HepG2 (cell line): ENCODE measurements around the gene TMX4. TPM values are rescaled to one million over a fixed set of nuclear protein-coding genes. Genes with fewer than 3 reads are reported as not detected.

Experiments used
- ATAC-seq: fragments of 200-7000 bp; cut with Tn5 transposase; 3 replicates; pipeline ENCODE4 v1.9.1; 2020; ENCODE audit warnings: mild to moderate bottlenecking, moderate library complexity
- BruUV-seq: library from RNA; stranded (reverse); fragments of 400-500 nt; replicated peaks from 2 replicates; lab custom pipeline; 2021; lab: Mats Ljungman, UMichigan
- CTCF ChIA-PET: fragments of 300-600 bp; formaldehyde crosslinking; extraction: SDS; loops from one replicate; lab custom pipeline; 2021; ENCODE audit warnings: low total read pairs, inconsistent platforms, low intra/inter-chr PET ratio; lab: Yijun Ruan, JAX
- POLR2A ChIA-PET: fragments of 350-600 bp; sonication (Branson Sonifier 250); formaldehyde crosslinking; loops from one replicate; lab custom pipeline; 2020; ENCODE audit warnings: antibody characterized with exemption, inconsistent platforms; lab: Yijun Ruan, JAX
- DNase-seq: peaks from one replicate; pipeline ENCODE4 v3.0.0-alpha.2; 2015; ENCODE audit warnings: low spot score
- FAIRE-seq: peaks from 3 replicates; lab custom pipeline; 2011; peaks lifted over from hg19 to GRCh38; lab: Jason Lieb, UNC
- H2AFZ ChIP-seq: one replicate; pipeline ENCODE4 v1.6.1; 2011; ENCODE audit warnings: low read length, inconsistent platforms
- H3K27ac ChIP-seq: fragments of 300-600 bp; 3 replicates; pipeline ENCODE4 v1.8.0; 2011; ENCODE audit warnings: mixed run types, mild to moderate bottlenecking, mixed read lengths, low read length, inconsistent platforms; ENCODE audit not compliant: insufficient read depth; ENCODE audit errors: extremely low read length
- H3K27me3 ChIP-seq, 2 experiments: fragments of 200-600 bp in 1 of 2; 2 replicates in 1 of 2; 3 replicates in 1 of 2; pipeline versions ENCODE4 v1.6.0 to v1.8.0; 2011; ENCODE audit warnings: low read length in 2 of 2, mild to moderate bottlenecking in 2 of 2, moderate library complexity in 2 of 2, inconsistent platforms in 1 of 2; ENCODE audit not compliant: insufficient read depth in 2 of 2, control insufficient read depth in 1 of 2
- H3K36me3 ChIP-seq, 2 experiments: fragments of 200-600 bp in 1 of 2; replicated peaks in 1 of 2; 2 replicates in 1 of 2; 3 replicates in 1 of 2; pipeline versions ENCODE4 v1.5.1 to v1.8.0; 2011; ENCODE audit warnings: low read length in 2 of 2, inconsistent platforms in 1 of 2; ENCODE audit not compliant: insufficient read depth in 2 of 2, control insufficient read depth in 1 of 2
- H3K4me1 ChIP-seq: 2 replicates; pipeline ENCODE4 v1.5.1; 2012; ENCODE audit warnings: low read length, inconsistent platforms; ENCODE audit not compliant: insufficient read depth
- H3K4me2 ChIP-seq: 2 replicates; pipeline ENCODE4 v1.6.0; 2011; ENCODE audit warnings: low read depth, low read length, inconsistent platforms
- H3K4me3 ChIP-seq, 3 experiments: fragments of 200-600 bp in 1 of 3; sonication (generic), shearing (Covaris generic) in 1 of 3; replicated peaks in 1 of 3; 2 replicates each; pipeline ENCODE4 v1.5.1; 2011 to 2016; ENCODE audit warnings: low read length in 3 of 3, inconsistent platforms in 2 of 3, low read depth in 2 of 3, mild to moderate bottlenecking in 2 of 3, control low read depth in 1 of 3, mixed read lengths in 1 of 3; ENCODE audit not compliant: insufficient read depth in 1 of 3
- H3K79me2 ChIP-seq: one replicate; pipeline ENCODE4 v1.6.1; 2011; ENCODE audit warnings: low read length, inconsistent platforms; ENCODE audit not compliant: insufficient read depth
- H3K9ac ChIP-seq: 2 replicates; pipeline ENCODE4 v1.6.0; 2011; ENCODE audit warnings: mild to moderate bottlenecking, low read depth, low read length, inconsistent platforms; ENCODE audit not compliant: insufficient read depth
- H3K9me3 ChIP-seq: 2 replicates; pipeline ENCODE4 v1.5.1; 2012; ENCODE audit warnings: mild to moderate bottlenecking, low read length
- H4K20me1 ChIP-seq: 2 replicates; pipeline ENCODE4 v1.6.0; 2011; ENCODE audit warnings: inconsistent platforms, mild to moderate bottlenecking, low read length, moderate library complexity; ENCODE audit not compliant: insufficient read depth
- ATF7 ChIP-seq, 2 experiments: fragments of 450-650 bp in 1 of 2; sonication (generic) in 1 of 2; formaldehyde crosslinking in 1 of 2; IDR thresholded peaks; 2 replicates each; pipeline versions ENCODE4 v1.4.0 to v1.6.1; 2016 to 2020; ENCODE audit warnings: antibody characterized with exemption in 1 of 2, mild to moderate bottlenecking in 1 of 2, missing genetic modification reagents in 1 of 2
- CBFB ChIP-seq: sonication (generic); formaldehyde crosslinking; IDR thresholded peaks from 2 replicates; pipeline ENCODE4 v1.4.0; 2020; ENCODE audit warnings: missing genetic modification reagents
- CHD4 ChIP-seq: fragments of 200-600 bp; sonication (generic); IDR thresholded peaks from 2 replicates; pipeline ENCODE4 v1.7.0; 2017; ENCODE audit warnings: mild to moderate bottlenecking, low read length, borderline replicate concordance
- KAT2B ChIP-seq: fragments of 150-350 bp; IDR thresholded peaks from 2 replicates; pipeline ENCODE4 v1.6.1; 2014; ENCODE audit warnings: low read depth, low read length, borderline replicate concordance
- KDM3A ChIP-seq: IDR thresholded peaks from 2 replicates; pipeline ENCODE4 v1.6.1; 2018; ENCODE audit warnings: low read depth, missing compliant biosample characterization
- MIXL1 ChIP-seq: IDR thresholded peaks from 2 replicates; pipeline ENCODE4 v1.6.1; 2016
- PHF21A ChIP-seq: sonication (generic); formaldehyde crosslinking; IDR thresholded peaks from 2 replicates; pipeline ENCODE4 v1.5.0; 2020; ENCODE audit warnings: mild to moderate bottlenecking, missing genetic modification reagents
- REXO4 ChIP-seq: sonication (generic); formaldehyde crosslinking; IDR thresholded peaks from 2 replicates; pipeline ENCODE4 v1.8.0; 2022; ENCODE audit warnings: missing genetic modification reagents, mild to moderate bottlenecking, borderline replicate concordance
- SAFB2 ChIP-seq: sonication (generic); formaldehyde crosslinking; IDR thresholded peaks from 2 replicates; pipeline ENCODE4 v1.5.1; 2020; ENCODE audit warnings: missing genetic modification reagents, low read depth, mild to moderate bottlenecking, borderline replicate concordance
- SNAI1 ChIP-seq: sonication (generic); formaldehyde crosslinking; IDR thresholded peaks from 2 replicates; pipeline ENCODE4 v1.5.0; 2020; ENCODE audit warnings: mild to moderate bottlenecking, missing genetic modification reagents, borderline replicate concordance
- SYNCRIP ChIP-seq: fragments of 200-400 bp; formaldehyde crosslinking; IDR thresholded peaks from 2 replicates; pipeline ENCODE4 v1.6.1; 2018; ENCODE audit warnings: mild to moderate bottlenecking, low read depth, low read length; ENCODE audit not compliant: insufficient read depth
- ZNF253 ChIP-seq: sonication (generic); formaldehyde crosslinking; IDR thresholded peaks from 2 replicates; pipeline ENCODE4 v1.8.0; 2022; ENCODE audit warnings: mild to moderate bottlenecking, missing genetic modification reagents, borderline replicate concordance
- ZNF350 ChIP-seq: sonication (generic); formaldehyde crosslinking; IDR thresholded peaks from 2 replicates; pipeline ENCODE4 v1.4.0; 2020; ENCODE audit warnings: mild to moderate bottlenecking, low read depth, missing genetic modification reagents, borderline replicate concordance
- ZNF615 ChIP-seq: sonication (generic); formaldehyde crosslinking; IDR thresholded peaks from 2 replicates; pipeline ENCODE4 v1.5.0; 2020; ENCODE audit warnings: mild to moderate bottlenecking, missing genetic modification reagents, borderline replicate concordance
- ZNF7 ChIP-seq: IDR thresholded peaks from 2 replicates; pipeline ENCODE4 v1.6.1; 2016; ENCODE audit warnings: missing biosample characterization, missing genetic modification reagents
- WGBS: methylation state at CpG from one replicate; pipeline ENCODE4 v1.1.6; 2017; ENCODE audit warnings: low lambda C conversion rate; 5-methylcytosine and 5-hydroxymethylcytosine counted together
- in situ Hi-C: cut with HindIII; loops from 2 replicates; pipeline ENCODE4 v1.10.0; 2017; ENCODE audit warnings: low pct_unique_long_range_greater_than_20kb; ENCODE audit not compliant: extremely low pct_ligation_motif_present
- intact Hi-C: fragments of 100-400 bp; cut with micrococcal nuclease; formaldehyde crosslinking; loops from one replicate; pipeline ENCODE4 v1.10.0; 2022; ENCODE audit not compliant: unreplicated experiment
- polyA plus RNA-seq, 8 experiments: library from polyadenylated mRNA; depleted of rRNA in 3 of 8; stranded (reverse) in 7 of 8; unstranded in 1 of 8; fragments of >200 nt; fragmentation: Illumina TruSeq in 4 of 8; extraction: Trizol in 4 of 8; gene quantifications; 2 replicates each; pipeline versions ENCODE4 v1.2.1 to v1.2.3, GENCODE V29; 2011 to 2016; ENCODE audit warnings: low read depth in 4 of 8, missing spikeins in 1 of 8, mixed read lengths in 1 of 8; ENCODE audit not compliant: insufficient read depth in 1 of 8
- total RNA-seq, 5 experiments: library from RNA; depleted of rRNA; stranded (reverse); fragments of >200 nt; fragmentation: Illumina TruSeq; extraction: Trizol; gene quantifications; 2 replicates each; pipeline ENCODE4 v1.2.3, GENCODE V29; 2016; ENCODE audit warnings: low read depth in 1 of 5
- TF ChIP-seq, protein P1 (sequence below): sonication (generic); formaldehyde crosslinking; IDR thresholded peaks from 2 replicates; pipeline ENCODE4 v1.5.0; 2020; ENCODE audit warnings: mild to moderate bottlenecking, missing genetic modification reagents, borderline replicate concordance

TMX4 gene
- total and polyA plus RNA-seq, 2 of the 13 experiments (the other 11 are each of a cell fraction or from before 2014, with no cell fraction given), result 7.6 to 21.4 TPM

DNA sequence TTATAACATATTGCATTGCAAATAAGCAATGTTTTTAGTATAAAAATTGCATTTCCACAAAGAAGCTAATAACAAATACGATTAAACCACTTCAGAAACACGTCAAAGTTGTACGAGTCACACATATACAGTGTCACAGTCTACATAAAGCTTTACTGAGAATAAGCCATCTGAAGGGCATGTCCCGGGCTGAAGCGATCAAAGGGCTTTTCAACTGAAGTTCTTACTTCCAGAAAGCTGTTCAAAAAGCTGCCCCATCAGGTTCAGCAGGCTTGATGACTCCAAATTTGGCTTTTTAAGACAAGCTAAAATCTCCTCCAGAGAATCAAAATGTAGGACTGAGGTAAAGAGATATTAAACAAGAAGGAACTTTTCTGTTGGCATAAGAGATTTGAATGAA, 41.9 kb downstream of the TMX4 start:
- intact Hi-C loops (no loop called here), in situ Hi-C loops (loop anchor here (5.0 kb wide), 1 partner anchor 745 kb away; no protein-coding TSS in a partner anchor)
- H3K4me1 ChIP-seq, result peaks cover 27% of the 10 kb centered on the region
- no peak overlapping the region for H3K4me3 ChIP-seq
- H3K36me3 ChIP-seq, result no peaks in the 10 kb centered on the region; a peak in 1 of 5 replicates
- FAIRE-seq, result no peak
- WGBS, result 88% methylated on average over 5 of the region's 5 CpGs
- no peak for ATAC-seq
- no peaks in the 10 kb centered on the region for H3K79me2 ChIP-seq
- BruUV-seq, result no TSS peak
- H3K4me2 ChIP-seq, result no peak overlapping the region
- ChIA-PET CTCF (no interaction called here), POLR2A (no interaction called here)
- no peak overlapping the region for H3K27ac ChIP-seq
- TF ChIP-seq MIXL1 (CRISPR knock-in tag) (no peak), SAFB2 (no peak), ZNF7 (CRISPR knock-in tag) (no peak), CBFB (CRISPR knock-in tag) (no peak), ZNF350 (CRISPR knock-in tag) (no peak), ZNF615 (CRISPR knock-in tag) (no peak), SNAI1 (CRISPR knock-in tag) (no peak), CHD4 (no peak), PHF21A (CRISPR knock-in tag) (no peak), KDM3A (CRISPR knock-in tag) (no peak), REXO4 (CRISPR knock-in tag) (no peak), KAT2B (no peak), ATF7 (IDR thresholded peaks at IDR 0.05) (no peak), ATF7 (CRISPR knock-in tag; IDR thresholded peaks at IDR 0.05) (no peak), SYNCRIP (no peak), ZNF253 (no peak)
- TF ChIP-seq, protein P1, sequence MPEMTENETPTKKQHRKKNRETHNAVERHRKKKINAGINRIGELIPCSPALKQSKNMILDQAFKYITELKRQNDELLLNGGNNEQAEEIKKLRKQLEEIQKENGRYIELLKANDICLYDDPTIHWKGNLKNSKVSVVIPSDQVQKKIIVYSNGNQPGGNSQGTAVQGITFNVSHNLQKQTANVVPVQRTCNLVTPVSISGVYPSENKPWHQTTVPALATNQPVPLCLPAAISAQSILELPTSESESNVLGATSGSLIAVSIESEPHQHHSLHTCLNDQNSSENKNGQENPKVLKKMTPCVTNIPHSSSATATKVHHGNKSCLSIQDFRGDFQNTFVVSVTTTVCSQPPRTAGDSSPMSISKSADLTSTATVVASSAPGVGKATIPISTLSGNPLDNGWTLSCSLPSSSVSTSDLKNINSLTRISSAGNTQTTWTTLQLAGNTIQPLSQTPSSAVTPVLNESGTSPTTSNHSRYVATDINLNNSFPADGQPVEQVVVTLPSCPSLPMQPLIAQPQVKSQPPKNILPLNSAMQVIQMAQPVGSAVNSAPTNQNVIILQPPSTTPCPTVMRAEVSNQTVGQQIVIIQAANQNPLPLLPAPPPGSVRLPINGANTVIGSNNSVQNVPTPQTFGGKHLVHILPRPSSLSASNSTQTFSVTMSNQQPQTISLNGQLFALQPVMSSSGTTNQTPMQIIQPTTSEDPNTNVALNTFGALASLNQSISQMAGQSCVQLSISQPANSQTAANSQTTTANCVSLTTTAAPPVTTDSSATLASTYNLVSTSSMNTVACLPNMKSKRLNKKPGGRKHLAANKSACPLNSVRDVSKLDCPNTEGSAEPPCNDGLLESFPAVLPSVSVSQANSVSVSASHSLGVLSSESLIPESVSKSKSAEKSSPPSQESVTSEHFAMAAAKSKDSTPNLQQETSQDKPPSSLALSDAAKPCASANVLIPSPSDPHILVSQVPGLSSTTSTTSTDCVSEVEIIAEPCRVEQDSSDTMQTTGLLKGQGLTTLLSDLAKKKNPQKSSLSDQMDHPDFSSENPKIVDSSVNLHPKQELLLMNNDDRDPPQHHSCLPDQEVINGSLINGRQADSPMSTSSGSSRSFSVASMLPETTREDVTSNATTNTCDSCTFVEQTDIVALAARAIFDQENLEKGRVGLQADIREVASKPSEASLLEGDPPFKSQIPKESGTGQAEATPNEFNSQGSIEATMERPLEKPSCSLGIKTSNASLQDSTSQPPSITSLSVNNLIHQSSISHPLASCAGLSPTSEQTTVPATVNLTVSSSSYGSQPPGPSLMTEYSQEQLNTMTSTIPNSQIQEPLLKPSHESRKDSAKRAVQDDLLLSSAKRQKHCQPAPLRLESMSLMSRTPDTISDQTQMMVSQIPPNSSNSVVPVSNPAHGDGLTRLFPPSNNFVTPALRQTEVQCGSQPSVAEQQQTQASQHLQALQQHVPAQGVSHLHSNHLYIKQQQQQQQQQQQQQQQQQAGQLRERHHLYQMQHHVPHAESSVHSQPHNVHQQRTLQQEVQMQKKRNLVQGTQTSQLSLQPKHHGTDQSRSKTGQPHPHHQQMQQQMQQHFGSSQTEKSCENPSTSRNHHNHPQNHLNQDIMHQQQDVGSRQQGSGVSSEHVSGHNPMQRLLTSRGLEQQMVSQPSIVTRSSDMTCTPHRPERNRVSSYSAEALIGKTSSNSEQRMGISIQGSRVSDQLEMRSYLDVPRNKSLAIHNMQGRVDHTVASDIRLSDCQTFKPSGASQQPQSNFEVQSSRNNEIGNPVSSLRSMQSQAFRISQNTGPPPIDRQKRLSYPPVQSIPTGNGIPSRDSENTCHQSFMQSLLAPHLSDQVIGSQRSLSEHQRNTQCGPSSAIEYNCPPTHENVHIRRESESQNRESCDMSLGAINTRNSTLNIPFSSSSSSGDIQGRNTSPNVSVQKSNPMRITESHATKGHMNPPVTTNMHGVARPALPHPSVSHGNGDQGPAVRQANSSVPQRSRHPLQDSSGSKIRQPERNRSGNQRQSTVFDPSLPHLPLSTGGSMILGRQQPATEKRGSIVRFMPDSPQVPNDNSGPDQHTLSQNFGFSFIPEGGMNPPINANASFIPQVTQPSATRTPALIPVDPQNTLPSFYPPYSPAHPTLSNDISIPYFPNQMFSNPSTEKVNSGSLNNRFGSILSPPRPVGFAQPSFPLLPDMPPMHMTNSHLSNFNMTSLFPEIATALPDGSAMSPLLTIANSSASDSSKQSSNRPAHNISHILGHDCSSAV (CRISPR knock-in tag), result no peak
- H2AFZ ChIP-seq, result no peak overlapping the region
- H4K20me1 ChIP-seq, result no peaks in the 10 kb centered on the region
- H3K27me3 ChIP-seq, result no peaks in the 10 kb centered on the region
- no peak for DNase-seq
- H3K9me3 ChIP-seq, result no peaks in the 10 kb centered on the region
- H3K9ac ChIP-seq, result no peak overlapping the region
